ENCODE measurements around the gene C16orf87. TPM values are rescaled to one million over a fixed set of nuclear protein-coding genes. Genes with fewer than 3 reads are reported as not detected.

C16orf87 gene
- total and polyA plus RNA-seq, 2 donors (not counting 1 experiment from before 2014, with no cell fraction given), result 3.4 to 11.3 TPM

- H3K27ac Mint-ChIP-seq, result no peak overlapping the region
Measured at GRCh38 chr16:46811682-46812081, 19.3 kb downstream of the C16orf87 start.

GRCh38 chr16:46808997-46809396, 22.0 kb downstream of the C16orf87 start:
- DNase-seq, result peak; percentile 54
- TF ChIP-seq EZH2 (IDR thresholded peaks at IDR 0.05; ENCODE audit: borderline replicate concordance, insufficient read depth, low read depth, low read length, poor library complexity, severe bottlenecking) (no peak), CTCF (IDR thresholded peaks at IDR 0.05) (no peak)
- H3K4me3 Mint-ChIP-seq, result no peak overlapping the region
- no peaks in the 10 kb centered on the region for H3K9me3 ChIP-seq (ENCODE audit: control extremely low read depth in 1 of 3, control insufficient read depth in 2 of 3, insufficient read depth in 1 of 3, low read length in 2 of 3)
- peak overlapping the region in 1 of 5 experiments; percentile 25 for H3K4me3 ChIP-seq (ENCODE audit: control extremely low read depth in 1 of 5, extremely low read depth in 1 of 5, insufficient read depth in 1 of 5, low read depth in 2 of 5, low read length in 4 of 5)
- H3K79me2 ChIP-seq (ENCODE audit: control insufficient read depth, insufficient read depth, low read length), result peaks cover 75% of the 10 kb centered on the region
- H3K27ac Mint-ChIP-seq, result no peak overlapping the region
- no peak overlapping the region for H3K27ac ChIP-seq (ENCODE audit: low read length in 2 of 2)
- peaks cover 17 to 20% of the 10 kb centered on the region in 2 donors for H3K4me1 ChIP-seq (ENCODE audit: control insufficient read depth in 2 of 2, insufficient read depth in 2 of 2, low read length in 2 of 2)
- H3K27me3 ChIP-seq (replicated peaks in 1 of 4; ENCODE audit: control extremely low read depth in 1 of 4, control insufficient read depth in 3 of 4, insufficient read depth in 4 of 4, low read length in 3 of 4), result no peaks in the 10 kb centered on the region
- no peaks in the 10 kb centered on the region for H3K9me3 Mint-ChIP-seq (ENCODE audit: insufficient read depth)
- WGBS (ENCODE audit: insufficient coverage), result 10% methylated on average over 3 of the region's 4 CpGs
- peak overlapping the region; percentile 60 for H3K4me2 ChIP-seq (replicated peaks; ENCODE audit: low read depth, low read length, poor library complexity, severe bottlenecking)
- ChIA-PET POLR2A (no interaction called here), CTCF (interaction anchor here (0.7 to 3.3 kb wide), 5 partner anchors 9 to 1803 kb away, joined by 3 to 10 read pairs (median 6); no protein-coding TSS in a partner anchor)
- peaks cover 3 to 6% of the 10 kb centered on the region in 2 experiments for H3K36me3 ChIP-seq (replicated peaks in 1 of 2; ENCODE audit: control extremely low read depth in 1 of 2, control insufficient read depth in 1 of 2, extremely low read depth in 1 of 2, insufficient read depth in 2 of 2, low read length in 1 of 2)
- no peak overlapping the region for H2AFZ ChIP-seq (ENCODE audit: insufficient read depth, low read depth, low read length, poor library complexity, severe bottlenecking)
- no peaks in the 10 kb centered on the region for H3K27me3 Mint-ChIP-seq
- peaks cover 24% of the 10 kb centered on the region for H3K4me1 Mint-ChIP-seq
- peak overlapping the region; percentile 38 for H3K9ac ChIP-seq (ENCODE audit: low read length)
- intact Hi-C loops (cut with micrococcal nuclease), result loop anchor here (5.0 kb wide), 1 partner anchor 67 kb away; no protein-coding TSS in a partner anchor
- ATAC-seq (ENCODE audit: low read depth), result peak; percentile 75
- H4K20me1 ChIP-seq (ENCODE audit: control insufficient read depth, insufficient read depth, low read length, poor library complexity, severe bottlenecking), result peaks cover 5% of the 10 kb centered on the region

More at GRCh38 chr16:46811682-46812081, 19.3 kb downstream of the C16orf87 start:
- Histone ChIP-seq H4K20me1 (ENCODE audit: control insufficient read depth, insufficient read depth, low read length, poor library complexity, severe bottlenecking) (peaks cover 5% of the 10 kb centered on the region), H3K9me3 (ENCODE audit: control extremely low read depth in 1 of 3, control insufficient read depth in 2 of 3, insufficient read depth in 1 of 3, low read length in 2 of 3) (peaks cover 0 to 4% (median 2%) of the 10 kb centered on the region in 3 donors), H3K4me2 (replicated peaks; ENCODE audit: low read depth, low read length, poor library complexity, severe bottlenecking) (no peak overlapping the region), H3K27me3 (replicated peaks in 1 of 4; ENCODE audit: control extremely low read depth in 1 of 4, control insufficient read depth in 3 of 4, insufficient read depth in 4 of 4, low read length in 3 of 4) (no peaks in the 10 kb centered on the region), H3K9ac (ENCODE audit: low read length) (no peak overlapping the region), H3K4me3 (ENCODE audit: control extremely low read depth in 1 of 5, extremely low read depth in 1 of 5, insufficient read depth in 1 of 5, low read depth in 2 of 5, low read length in 4 of 5) (no peak overlapping the region), H3K27ac (ENCODE audit: low read length in 2 of 2) (no peak overlapping the region), H2AFZ (ENCODE audit: insufficient read depth, low read depth, low read length, poor library complexity, severe bottlenecking) (no peak overlapping the region), H3K4me1 (ENCODE audit: control insufficient read depth in 2 of 2, insufficient read depth in 2 of 2, low read length in 2 of 2) (peaks cover 17 to 23% of the 10 kb centered on the region in 2 donors), H3K36me3 (replicated peaks in 1 of 2; ENCODE audit: control extremely low read depth in 1 of 2, control insufficient read depth in 1 of 2, extremely low read depth in 1 of 2, insufficient read depth in 2 of 2, low read length in 1 of 2) (peaks cover 0 to 1% of the 10 kb centered on the region in 2 experiments), H3K79me2 (ENCODE audit: control insufficient read depth, insufficient read depth, low read length) (peaks cover 92% of the 10 kb centered on the region)
- DNase-seq (no peak), ATAC-seq (ENCODE audit: low read depth) (no peak)
- intact Hi-C loops (cut with micrococcal nuclease), result loop anchor here (2.0 kb wide), 1 partner anchor 21 kb away; no protein-coding TSS in a partner anchor
- no peak overlapping the region for H3K4me3 Mint-ChIP-seq
- H3K9me3 Mint-ChIP-seq (ENCODE audit: insufficient read depth), result no peaks in the 10 kb centered on the region
- H3K4me1 Mint-ChIP-seq, result peaks cover 40% of the 10 kb centered on the region
- 100% methylated on average over 5 of the region's 5 CpGs for WGBS (ENCODE audit: insufficient coverage)
- CTCF ChIA-PET, result interaction anchor here (1.3 kb wide), 1 partner anchor 137 kb away, joined by 4 read pairs; no protein-coding TSS in a partner anchor
- no peaks in the 10 kb centered on the region for H3K27me3 Mint-ChIP-seq
- no peak for TF ChIP-seq CTCF (IDR thresholded peaks at IDR 0.05)
- POLR2A ChIA-PET, result no interaction called here

All from B cell (primary cell).